ENCODE results near the gene LGR4. TPM values are rescaled to one million over a fixed set of nuclear protein-coding genes. Genes with fewer than 3 reads are reported as not detected.

LGR4 gene
- total and polyA plus RNA-seq, 2 of the 4 experiments (the other 2 are of a cell fraction) = 2.9 to 6.8 TPM

DNA sequence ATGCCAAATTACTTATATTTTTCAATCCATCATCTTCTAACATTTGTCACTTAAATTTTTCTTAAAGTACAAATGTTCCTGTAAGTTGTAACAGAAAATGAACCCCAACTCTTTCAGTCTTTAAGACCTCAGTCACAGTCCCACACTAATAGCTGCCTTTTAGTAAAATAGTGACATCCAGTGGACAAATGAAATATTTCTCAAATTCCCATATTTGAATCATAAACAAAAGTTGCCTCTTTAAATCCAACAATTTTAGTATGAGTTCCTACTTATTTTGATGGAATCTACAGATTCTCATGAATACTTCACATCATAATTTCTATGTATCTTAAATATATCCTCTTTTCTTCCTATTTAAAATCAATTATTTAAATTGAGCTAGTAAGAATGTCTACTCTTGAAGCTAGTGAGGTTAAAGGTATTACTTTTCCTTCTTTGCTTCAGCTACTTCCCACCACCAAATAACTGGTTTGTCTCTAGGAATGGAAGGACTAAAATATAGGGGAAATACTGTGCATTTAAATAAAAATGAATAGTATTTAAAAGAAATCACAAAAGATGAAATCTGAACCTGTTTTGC, 24.8 kb upstream of the LGR4 start:
- dilution Hi-C loops (cut with HindIII; ENCODE audit: low sequenced_read_pairs, unreplicated experiment) = loop anchor here (25.0 kb wide), 1 partner anchor 310 kb away; no protein-coding TSS in a partner anchor
- in situ Hi-C loops (cut with MboI; ENCODE audit: low sequenced_read_pairs) = loop anchor here (25.0 kb wide), 1 partner anchor 735 kb away; no protein-coding TSS in a partner anchor
- H3K4ac ChIP-seq (ENCODE audit: low read depth, low read length) = no peak overlapping the region
- no peaks in the 10 kb centered on the region for H3K4me1 ChIP-seq (ENCODE audit: control insufficient read depth, insufficient read depth, low read length)
- peaks cover 15% of the 10 kb centered on the region for H3K36me3 ChIP-seq (ENCODE audit: control insufficient read depth, insufficient read depth, low read length)
- POLR2A ChIA-PET (ENCODE audit: unreplicated experiment) = no interaction called here
- no peak overlapping the region for H3K56ac ChIP-seq (ENCODE audit: extremely low read depth, insufficient read depth, low read length)
- H3K27ac ChIP-seq (ENCODE audit: insufficient read depth, low read length) = no peak overlapping the region
- no peak overlapping the region for H2BK15ac ChIP-seq (ENCODE audit: low read depth, low read length)
- no peak overlapping the region for H2AFZ ChIP-seq (replicated peaks; ENCODE audit: low read length, poor library complexity)
- H3K4me3 ChIP-seq (ENCODE audit: insufficient read depth, low read depth, low read length) = no peak overlapping the region
- BruUV-seq (replicated peaks) = no TSS peak
- H2AK9ac ChIP-seq (replicated peaks; ENCODE audit: low read depth, low read length, poor library complexity) = no peak overlapping the region
- no peak overlapping the region for H2AK5ac ChIP-seq (ENCODE audit: low read depth, low read length)
- no peaks in the 10 kb centered on the region for H3K9me3 ChIP-seq (ENCODE audit: control insufficient read depth, insufficient read depth, low read length)
- intact Hi-C loops (cut with micrococcal nuclease) = no loop called here
- H4K5ac ChIP-seq (ENCODE audit: low read depth, low read length) = no peak overlapping the region
- no peak overlapping the region for H4K8ac ChIP-seq (ENCODE audit: low read depth in 2 of 2, low read length in 2 of 2)
- no peaks in the 10 kb centered on the region for H3K27me3 ChIP-seq (ENCODE audit: control insufficient read depth, insufficient read depth, low read length)
- H3K9ac ChIP-seq (ENCODE audit: low read depth, low read length) = no peak overlapping the region
- H3K79me1 ChIP-seq (ENCODE audit: low read depth in 1 of 2, low read length in 2 of 2) = peaks cover 11 to 13% of the 10 kb centered on the region in 2 experiments
- CTCF ChIA-PET = interaction anchor here (1.1 to 1.4 kb wide), 5 partner anchors 10 to 314 kb away, joined by 3 to 6 read pairs (median 3); partner anchors contain the start of gene LGR4
- H2BK20ac ChIP-seq (ENCODE audit: low read depth, low read length) = no peak overlapping the region
- no peak overlapping the region for H3K4me2 ChIP-seq (ENCODE audit: low read depth, low read length)
- no peaks in the 10 kb centered on the region for H3K9me1 ChIP-seq (ENCODE audit: insufficient read depth, low read length)
- H2BK120ac ChIP-seq (ENCODE audit: low read depth, low read length) = no peak overlapping the region
- DNase-seq (peak; percentile 27), ATAC-seq (ENCODE audit: low read depth) (peak; percentile 41)
- no peak overlapping the region for H3K18ac ChIP-seq (ENCODE audit: low read depth, low read length)
- H3K14ac ChIP-seq (replicated peaks; ENCODE audit: low read depth, low read length) = no peak overlapping the region
- no peak overlapping the region for H3K23ac ChIP-seq (ENCODE audit: low read depth, low read length)
- H2BK5ac ChIP-seq (ENCODE audit: low read depth, low read length, poor library complexity, severe bottlenecking) = no peak overlapping the region
- H4K91ac ChIP-seq (ENCODE audit: insufficient read depth, low read depth, low read length) = no peak overlapping the region
- TF ChIP-seq BHLHE40 (IDR thresholded peaks at IDR 0.05; ENCODE audit: low read depth, low read length) = no peak
- TF ChIP-seq RAD21 (IDR thresholded peaks at IDR 0.05; ENCODE audit: low read length) = peak; percentile 48
- TF ChIP-seq RCOR1 (IDR thresholded peaks at IDR 0.05; ENCODE audit: insufficient replicate concordance, low read length) = no peak
- TF ChIP-seq CEBPB (IDR thresholded peaks at IDR 0.05; ENCODE audit: low read depth, low read length) = no peak
- no peak for TF ChIP-seq NFE2L2 (IDR thresholded peaks at IDR 0.05; ENCODE audit: low read depth, low read length)
- no peak for TF ChIP-seq MAFK (IDR thresholded peaks at IDR 0.05; ENCODE audit: low read depth, low read length)
- TF ChIP-seq MAZ (IDR thresholded peaks at IDR 0.05; ENCODE audit: borderline replicate concordance, low read depth, low read length) = no peak
- TF ChIP-seq FOS (IDR thresholded peaks at IDR 0.05; ENCODE audit: low read depth, low read length) = no peak
- TF ChIP-seq MXI1 (IDR thresholded peaks at IDR 0.05; ENCODE audit: borderline replicate concordance, low read depth, low read length) = no peak
- TF ChIP-seq POLR2A (IDR thresholded peaks at IDR 0.05; ENCODE audit: low read depth, low read length) = no peak
- peak; percentile 15; the same call in 1 of the 2 replicates for TF ChIP-seq SMC3 (IDR thresholded peaks at IDR 0.05; ENCODE audit: low read depth, low read length)
- TF ChIP-seq, protein P1, sequence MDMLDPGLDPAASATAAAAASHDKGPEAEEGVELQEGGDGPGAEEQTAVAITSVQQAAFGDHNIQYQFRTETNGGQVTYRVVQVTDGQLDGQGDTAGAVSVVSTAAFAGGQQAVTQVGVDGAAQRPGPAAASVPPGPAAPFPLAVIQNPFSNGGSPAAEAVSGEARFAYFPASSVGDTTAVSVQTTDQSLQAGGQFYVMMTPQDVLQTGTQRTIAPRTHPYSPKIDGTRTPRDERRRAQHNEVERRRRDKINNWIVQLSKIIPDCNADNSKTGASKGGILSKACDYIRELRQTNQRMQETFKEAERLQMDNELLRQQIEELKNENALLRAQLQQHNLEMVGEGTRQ (IDR thresholded peaks at IDR 0.05; ENCODE audit: low read depth, low read length) = no peak
- TF ChIP-seq RFX5 (IDR thresholded peaks at IDR 0.05; ENCODE audit: low read depth, low read length) = no peak
- no peak for TF ChIP-seq CHD1 (IDR thresholded peaks at IDR 0.05; ENCODE audit: low read depth, low read length)
- no peak for TF ChIP-seq ELK1 (IDR thresholded peaks at IDR 0.05; ENCODE audit: borderline replicate concordance, low read depth, low read length)
- TF ChIP-seq, protein P2, sequence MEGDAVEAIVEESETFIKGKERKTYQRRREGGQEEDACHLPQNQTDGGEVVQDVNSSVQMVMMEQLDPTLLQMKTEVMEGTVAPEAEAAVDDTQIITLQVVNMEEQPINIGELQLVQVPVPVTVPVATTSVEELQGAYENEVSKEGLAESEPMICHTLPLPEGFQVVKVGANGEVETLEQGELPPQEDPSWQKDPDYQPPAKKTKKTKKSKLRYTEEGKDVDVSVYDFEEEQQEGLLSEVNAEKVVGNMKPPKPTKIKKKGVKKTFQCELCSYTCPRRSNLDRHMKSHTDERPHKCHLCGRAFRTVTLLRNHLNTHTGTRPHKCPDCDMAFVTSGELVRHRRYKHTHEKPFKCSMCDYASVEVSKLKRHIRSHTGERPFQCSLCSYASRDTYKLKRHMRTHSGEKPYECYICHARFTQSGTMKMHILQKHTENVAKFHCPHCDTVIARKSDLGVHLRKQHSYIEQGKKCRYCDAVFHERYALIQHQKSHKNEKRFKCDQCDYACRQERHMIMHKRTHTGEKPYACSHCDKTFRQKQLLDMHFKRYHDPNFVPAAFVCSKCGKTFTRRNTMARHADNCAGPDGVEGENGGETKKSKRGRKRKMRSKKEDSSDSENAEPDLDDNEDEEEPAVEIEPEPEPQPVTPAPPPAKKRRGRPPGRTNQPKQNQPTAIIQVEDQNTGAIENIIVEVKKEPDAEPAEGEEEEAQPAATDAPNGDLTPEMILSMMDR (conservative IDR thresholded peaks at IDR 0.05; ENCODE audit: low read depth, low read length) = peak; percentile 49
- H4K20me1 ChIP-seq (ENCODE audit: insufficient read depth, low read length) = peaks cover 7% of the 10 kb centered on the region; the same call in 1 of the 2 replicates

Measured in IMR-90 (cell line).